Measurements from ENCODE around the gene S100A1. TPM values are rescaled to one million over a fixed set of nuclear protein-coding genes. Genes with fewer than 3 reads are reported as not detected.
"Not testable (repeated sequence)": the region's sequence is repeated elsewhere in the genome, so short reads cannot be mapped to it uniquely, and the experiment has no call there.

S100A1 gene
- total RNA-seq, 1 donor from 2014 or later = 2,267 TPM

- ATAC-seq (ENCODE audit: poor library complexity) = peak; percentile 70
- intact Hi-C loops (cut with DNase I) = no loop called here
- DNase-seq = peak; percentile 85
Observed at GRCh38 chr1:153626904-153627714, 1.1 kb upstream of the S100A1 start, which contains the start of gene S100A13. Gene S100A13 (minus strand): TSS chr1:153627505. CDS start chr1:153626472, 1,033 bp downstream.

GRCh38 chr1:153628638-153629342, 556 bp downstream of the S100A1 start:
- peak; percentile 40 for DNase-seq
- no peak for ATAC-seq (ENCODE audit: poor library complexity)
- intact Hi-C loops (cut with DNase I) = no loop called here

DNA sequence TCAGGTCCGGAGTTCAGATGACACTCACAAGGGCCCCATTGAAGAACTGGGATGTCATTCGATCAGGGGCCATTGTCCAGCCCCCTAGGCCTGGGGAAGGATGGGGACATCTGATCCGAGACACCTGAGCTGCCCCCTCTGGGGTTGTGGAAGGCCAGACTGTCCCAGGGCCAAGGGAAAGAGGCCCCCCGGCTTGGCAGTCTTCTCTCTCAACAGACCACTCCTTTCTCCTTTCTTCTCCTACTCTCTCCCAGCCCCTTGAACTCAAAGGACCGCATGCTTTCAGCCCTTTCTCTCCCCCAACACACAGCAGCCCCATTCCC, 1.1 kb downstream of the S100A1 start:
- DNase-seq (peak; percentile 24), ATAC-seq (ENCODE audit: poor library complexity) (no peak)
- intact Hi-C loops (cut with DNase I) = no loop called here

DNA sequence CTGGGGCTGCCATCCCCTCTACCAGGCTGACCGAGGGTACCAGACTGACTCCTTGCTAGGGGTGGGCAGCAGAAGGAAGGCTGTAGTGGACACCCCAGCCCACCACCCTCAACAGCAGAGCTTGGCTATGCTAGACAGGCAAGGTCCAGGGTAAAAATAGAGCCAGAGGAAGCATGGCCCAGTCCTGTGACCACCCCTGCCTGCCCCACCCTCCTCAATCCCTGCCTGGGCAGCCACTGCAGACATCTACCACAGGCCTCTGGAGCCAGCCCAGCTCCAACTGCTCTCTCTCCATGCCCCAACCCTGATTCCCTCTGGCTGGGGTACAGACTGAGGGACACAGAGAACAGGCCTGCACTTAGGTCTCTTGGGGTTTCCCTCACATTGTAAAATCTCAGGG, 1.7 kb downstream of the S100A1 start:
- intact Hi-C loops (cut with DNase I) = no loop called here
- peak; percentile 43 for ATAC-seq (ENCODE audit: poor library complexity)
- DNase-seq = peak; percentile 80

DNA sequence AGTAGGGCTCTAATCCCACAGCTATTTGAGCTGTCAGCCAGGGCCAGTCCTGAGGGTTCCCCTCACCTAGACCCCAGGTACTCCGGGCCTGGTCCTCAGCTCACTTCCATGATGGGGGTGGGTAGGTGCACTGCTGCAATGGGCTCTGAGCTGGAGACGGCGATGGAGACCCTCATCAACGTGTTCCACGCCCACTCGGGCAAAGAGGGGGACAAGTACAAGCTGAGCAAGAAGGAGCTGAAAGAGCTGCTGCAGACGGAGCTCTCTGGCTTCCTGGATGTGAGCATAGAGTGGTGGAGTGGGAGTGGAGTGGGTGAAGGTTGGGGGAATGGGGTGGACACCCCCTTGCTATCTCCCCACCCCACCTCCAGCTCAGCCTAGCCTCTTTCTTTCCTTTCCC, 2.1 kb downstream of the S100A1 start:
- intact Hi-C loops (cut with DNase I) = no loop called here
- no peak for ATAC-seq (ENCODE audit: poor library complexity)
- DNase-seq = peak; percentile 32

DNA sequence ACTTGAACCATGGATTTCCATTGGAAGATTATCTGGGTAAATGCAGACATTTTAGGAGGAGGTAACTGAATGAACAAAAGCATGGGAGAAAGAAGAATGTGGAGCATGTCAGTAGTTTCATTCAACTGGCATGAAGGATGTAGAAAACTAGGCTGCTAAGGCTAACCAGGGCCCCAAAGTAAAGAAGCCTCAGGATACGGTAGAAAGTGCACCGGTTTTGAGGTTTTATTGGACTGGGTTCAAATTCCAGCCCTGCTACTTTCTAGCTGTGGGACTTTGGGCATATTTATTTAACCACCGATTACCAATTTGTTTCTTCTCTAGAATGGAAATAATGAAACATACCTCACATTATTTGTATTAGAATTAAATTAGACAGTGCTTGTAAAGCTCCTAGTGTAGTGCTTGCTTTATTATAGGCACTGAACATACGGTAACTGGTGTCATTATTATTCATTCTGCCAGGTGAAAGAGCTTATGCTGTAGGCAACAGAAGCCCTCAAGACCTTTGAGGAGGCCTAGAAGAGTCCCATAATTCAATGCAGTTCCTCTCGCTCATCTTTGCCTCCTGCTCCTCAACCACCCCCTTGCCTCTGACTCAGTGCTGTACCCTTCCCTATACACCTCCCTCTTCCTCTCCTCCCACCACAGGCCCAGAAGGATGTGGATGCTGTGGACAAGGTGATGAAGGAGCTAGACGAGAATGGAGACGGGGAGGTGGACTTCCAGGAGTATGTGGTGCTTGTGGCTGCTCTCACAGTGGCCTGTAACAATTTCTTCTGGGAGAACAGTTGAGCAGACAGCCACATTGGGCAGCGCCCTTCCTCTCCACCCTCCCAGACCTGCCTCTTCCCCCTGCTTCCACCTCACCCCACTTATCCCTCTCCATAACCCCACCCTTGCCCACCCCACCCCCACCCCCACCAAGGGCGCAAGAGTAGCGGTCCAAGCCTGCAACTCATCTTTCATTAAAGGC, 3.1 kb downstream of the S100A1 start:
- DNase-seq (peak; percentile 17), ATAC-seq (ENCODE audit: poor library complexity) (no peak)
- intact Hi-C loops (cut with DNase I) = no loop called here

DNA sequence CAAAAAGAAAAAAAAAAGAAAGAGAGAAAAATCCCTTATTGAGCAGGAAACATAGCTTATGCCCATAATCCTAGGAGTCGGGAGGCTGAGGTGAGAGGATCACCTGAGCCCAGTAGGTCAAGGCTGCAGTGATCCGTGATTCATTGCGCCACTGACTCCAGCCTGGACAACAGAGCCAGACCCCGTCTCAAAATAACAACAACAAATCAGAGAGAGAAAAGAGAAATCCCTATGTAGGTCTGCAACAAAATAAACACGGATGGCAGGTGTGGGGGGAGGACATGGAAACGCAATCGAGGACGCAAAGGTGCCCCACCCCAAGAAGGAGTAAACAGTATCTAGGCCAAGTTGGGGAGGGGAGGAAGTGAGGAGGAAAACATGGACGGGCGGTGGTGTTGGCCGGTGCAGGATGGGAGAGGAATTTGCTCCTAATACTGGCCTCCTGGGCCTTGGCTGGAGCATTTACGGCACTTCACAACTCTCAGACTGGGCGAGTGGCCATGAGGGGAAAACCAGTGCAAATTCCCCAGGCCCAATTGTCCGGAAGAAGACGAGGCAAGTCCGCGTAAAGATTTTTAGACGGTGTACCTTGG, 5.0 kb downstream of the S100A1 start:
- DNase-seq = no peak
- intact Hi-C loops (cut with DNase I) = no loop called here

GRCh38 chr1:153633754-153634665, 5.8 kb downstream of the S100A1 start, which contains the start of gene CHTOP:
Gene CHTOP (plus strand): TSS chr1:153634066. CDS start chr1:153636589, 2,523 bp downstream.
- ATAC-seq (ENCODE audit: poor library complexity) = peak; percentile 92
- intact Hi-C loops (cut with DNase I) = no loop called here
- DNase-seq = peak; percentile 98

More for the DNA sequence above, 5.0 kb downstream of the S100A1 start:
- ATAC-seq (ENCODE audit: poor library complexity) = peak; percentile 35

DNA sequence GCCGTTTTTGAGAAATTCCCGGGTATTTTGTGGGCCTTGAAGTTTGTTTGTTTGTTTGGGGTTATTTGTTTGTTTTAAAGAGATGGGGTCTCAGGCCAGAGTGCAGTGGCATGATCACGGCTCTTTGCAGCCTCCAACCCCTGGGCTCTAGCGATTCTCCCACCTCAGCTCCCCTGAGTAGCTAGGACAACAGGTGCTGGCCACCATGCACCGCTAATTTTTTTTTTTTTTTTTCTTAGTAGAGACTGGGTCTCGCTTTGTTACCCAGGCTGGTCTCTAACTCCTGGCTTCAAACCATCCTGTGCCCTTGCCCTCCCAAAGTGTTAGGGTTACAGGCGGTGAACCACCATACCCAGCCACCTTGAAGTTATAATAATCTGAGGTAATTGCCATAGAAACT, 7.6 kb downstream of the S100A1 start:
- no peak for ATAC-seq (ENCODE audit: poor library complexity)
- intact Hi-C loops (cut with DNase I) = no loop called here
- no peak for DNase-seq

DNA sequence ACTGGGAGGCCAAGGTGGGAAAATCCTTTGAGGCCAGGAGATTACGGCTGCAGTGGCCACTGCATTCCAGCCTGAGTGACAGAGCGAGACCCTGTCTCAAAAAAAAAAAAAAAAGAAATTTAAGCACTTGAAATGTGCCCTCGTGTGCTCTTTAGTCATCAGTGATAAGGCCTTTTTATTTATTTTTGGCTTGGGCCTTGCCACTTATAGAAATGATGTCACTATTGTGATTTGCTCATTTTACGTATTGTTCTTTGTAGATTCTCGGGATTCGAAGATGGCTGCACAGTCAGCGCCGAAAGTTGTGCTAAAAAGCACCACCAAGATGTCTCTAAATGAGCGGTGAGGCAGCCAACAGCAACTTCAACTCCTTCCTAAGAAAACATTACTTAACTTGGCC, 8.1 kb downstream of the S100A1 start:
- ATAC-seq (ENCODE audit: poor library complexity) = no peak
- intact Hi-C loops (cut with DNase I) = no loop called here
- no peak for DNase-seq

- intact Hi-C loops (cut with DNase I) = no loop called here
- DNase-seq = no peak
- no peak for ATAC-seq (ENCODE audit: poor library complexity)
Observed at GRCh38 chr1:153638261-153638660, 10.0 kb downstream of the S100A1 start.

GRCh38 chr1:153639280-153639679, 11.0 kb downstream of the S100A1 start:
- peak; percentile 69 for ATAC-seq (ENCODE audit: poor library complexity)
- intact Hi-C loops (cut with DNase I) = no loop called here
- no peak for DNase-seq

GRCh38 chr1:153640213-153640612, 12.0 kb downstream of the S100A1 start:
- ATAC-seq (ENCODE audit: poor library complexity); DNase-seq; intact Hi-C loops (cut with DNase I): not testable (repeated sequence)

DNA sequence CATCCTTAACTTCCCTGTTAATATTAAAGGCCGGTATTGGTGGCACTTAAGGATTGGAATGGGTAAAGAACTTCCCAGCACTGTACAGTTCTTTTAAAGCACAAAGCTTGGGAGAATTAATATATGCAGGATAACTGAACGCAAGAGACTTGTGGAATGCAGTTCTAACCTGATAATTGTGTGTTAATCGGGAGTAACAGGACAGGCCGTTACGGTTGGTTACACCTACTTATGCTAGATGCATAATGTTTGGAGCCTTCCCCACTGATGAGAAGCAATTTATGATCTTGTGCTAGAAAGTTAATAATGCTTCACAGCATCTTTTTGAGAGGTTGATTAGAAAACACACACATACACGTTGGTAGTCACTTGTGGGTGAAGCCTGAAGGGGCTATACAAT, 12.6 kb downstream of the S100A1 start:
- DNase-seq (no peak), ATAC-seq (ENCODE audit: poor library complexity) (no peak)
- intact Hi-C loops (cut with DNase I) = no loop called here

- ATAC-seq (ENCODE audit: poor library complexity) (no peak), DNase-seq (no peak)
- intact Hi-C loops (cut with DNase I) = no loop called here
Observed at GRCh38 chr1:153642161-153642560, 13.9 kb downstream of the S100A1 start.

GRCh38 chr1:153643100-153643499, 14.9 kb downstream of the S100A1 start:
- intact Hi-C loops (cut with DNase I) = no loop called here
- DNase-seq (no peak), ATAC-seq (ENCODE audit: poor library complexity) (no peak)

DNA sequence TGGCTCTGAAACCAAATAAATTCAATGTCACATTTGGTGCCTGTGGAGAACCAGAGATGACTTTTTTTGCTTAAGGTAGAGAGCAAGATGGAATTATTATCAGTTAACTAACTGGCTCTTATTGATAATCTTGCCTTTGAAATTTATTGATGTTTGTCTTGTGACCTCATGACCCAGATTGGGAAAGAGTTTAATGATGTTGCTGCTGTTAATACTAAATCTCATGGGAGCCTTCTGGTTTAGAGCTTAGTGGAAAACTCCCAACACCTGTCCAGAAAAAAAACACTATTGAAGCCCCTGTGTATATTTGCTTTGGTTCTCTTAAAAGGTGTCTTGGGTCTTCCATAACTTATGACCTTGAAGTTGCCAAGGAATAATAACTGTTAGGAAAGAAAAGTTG, 15.6 kb downstream of the S100A1 start:
- DNase-seq (no peak), ATAC-seq (ENCODE audit: poor library complexity) (no peak)
- intact Hi-C loops (cut with DNase I) = no loop called here
